HCT116 (cell line): ENCODE results near the gene ZC3H15.

Source experiments
- ATF3 ChIP-seq: IDR thresholded peaks from 2 replicates; pipeline ENCODE4 v1.6.1; 2012
- CTCF ChIP-seq, 3 experiments: fragments of 200-600 bp in 1 of 3; sonication (generic) in 1 of 3; IDR thresholded peaks in 2 of 3; conservative IDR thresholded peaks in 1 of 3; 2 replicates each; pipeline ENCODE4 v1.5.1; 2012 to 2017; ENCODE audit warnings: low read depth in 2 of 3, low read length in 2 of 3, antibody characterized with exemption in 1 of 3, borderline replicate concordance in 1 of 3, control low read depth in 1 of 3, mild to moderate bottlenecking in 1 of 3, mixed read lengths in 1 of 3, mixed run types in 1 of 3, moderate library complexity in 1 of 3; ENCODE audit not compliant: insufficient read depth in 1 of 3
- REST ChIP-seq: IDR thresholded peaks from 2 replicates; pipeline ENCODE4 v1.6.1; 2012; ENCODE audit warnings: low read depth
- SRF ChIP-seq: IDR thresholded peaks from 2 replicates; pipeline ENCODE4 v1.6.1; 2012; ENCODE audit warnings: low read depth
- YY1 ChIP-seq: IDR thresholded peaks from 2 replicates; pipeline ENCODE4 v1.6.1; 2011; ENCODE audit warnings: low read length, low read depth, moderate library complexity, mild to moderate bottlenecking; ENCODE audit not compliant: insufficient replicate concordance; ENCODE audit errors: extremely low read depth
- ZFX ChIP-seq: fragments of 450-650 bp; IDR thresholded peaks from 2 replicates; pipeline ENCODE4 v1.6.1; 2017

- no peak for TF ChIP-seq ATF3
- TF ChIP-seq REST, result no peak
- TF ChIP-seq YY1, result no peak
- TF ChIP-seq CTCF (IDR thresholded peaks at IDR 0.05 in 2 of 3, conservative IDR thresholded peaks at IDR 0.05 in 1 of 3; ENCODE audit: borderline replicate concordance in 1 of 3, insufficient read depth in 1 of 3, low read depth in 2 of 3, low read length in 2 of 3), result no peak
- TF ChIP-seq ZFX, result no peak
- TF ChIP-seq SRF, result no peak
These were observed 37.7 kb downstream of the ZC3H15 start for GRCh38 chr2:186523791-186524190.
